Testis (tissue), 2 donors: ENCODE results near the gene CALD1.

Experiments
- POLR2A ChIP-seq: fragments of 450-650 bp; IDR thresholded peaks from one replicate; pipeline ENCODE4 v1.6.1; 2017; ENCODE audit warnings: antibody characterized with exemption, mild to moderate bottlenecking, moderate library complexity
- TF ChIP-seq, protein P1 (sequence below), 3 experiments: fragments of 450-650 bp in 2 of 3; fragments of 200-600 bp in 1 of 3; sonication (generic) in 1 of 3; IDR thresholded peaks; one replicate each; pipeline ENCODE4 v1.5.1; 2016 to 2019; ENCODE audit warnings: antibody characterized with exemption in 3 of 3, mild to moderate bottlenecking in 2 of 3, moderate library complexity in 1 of 3

DNA sequence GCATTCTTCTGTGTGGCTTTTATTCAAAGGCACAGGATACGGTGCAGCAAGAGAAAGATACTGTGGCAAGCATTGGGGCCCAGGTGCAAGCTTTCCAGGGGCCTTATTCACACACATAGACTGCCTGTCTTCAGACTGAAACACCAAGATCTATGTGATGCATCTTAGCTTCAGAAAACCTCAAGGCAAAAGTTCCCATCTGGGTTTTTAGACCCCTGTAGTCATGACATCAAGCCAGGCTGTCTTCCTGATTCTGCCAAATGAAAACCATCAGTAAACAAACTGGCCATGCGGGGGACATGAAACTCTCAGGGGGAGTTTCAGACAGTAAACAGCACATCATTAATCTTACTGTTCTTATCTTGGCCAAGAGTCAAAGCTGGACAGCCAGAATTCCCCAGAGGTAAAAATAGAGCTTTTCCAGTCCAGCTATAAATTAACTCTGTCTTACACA is 216.7 kb downstream of the CALD1 start:
- TF ChIP-seq, protein P1, sequence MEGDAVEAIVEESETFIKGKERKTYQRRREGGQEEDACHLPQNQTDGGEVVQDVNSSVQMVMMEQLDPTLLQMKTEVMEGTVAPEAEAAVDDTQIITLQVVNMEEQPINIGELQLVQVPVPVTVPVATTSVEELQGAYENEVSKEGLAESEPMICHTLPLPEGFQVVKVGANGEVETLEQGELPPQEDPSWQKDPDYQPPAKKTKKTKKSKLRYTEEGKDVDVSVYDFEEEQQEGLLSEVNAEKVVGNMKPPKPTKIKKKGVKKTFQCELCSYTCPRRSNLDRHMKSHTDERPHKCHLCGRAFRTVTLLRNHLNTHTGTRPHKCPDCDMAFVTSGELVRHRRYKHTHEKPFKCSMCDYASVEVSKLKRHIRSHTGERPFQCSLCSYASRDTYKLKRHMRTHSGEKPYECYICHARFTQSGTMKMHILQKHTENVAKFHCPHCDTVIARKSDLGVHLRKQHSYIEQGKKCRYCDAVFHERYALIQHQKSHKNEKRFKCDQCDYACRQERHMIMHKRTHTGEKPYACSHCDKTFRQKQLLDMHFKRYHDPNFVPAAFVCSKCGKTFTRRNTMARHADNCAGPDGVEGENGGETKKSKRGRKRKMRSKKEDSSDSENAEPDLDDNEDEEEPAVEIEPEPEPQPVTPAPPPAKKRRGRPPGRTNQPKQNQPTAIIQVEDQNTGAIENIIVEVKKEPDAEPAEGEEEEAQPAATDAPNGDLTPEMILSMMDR (IDR thresholded peaks at IDR 0.05), result no peak
- TF ChIP-seq POLR2A, result no peak
